Astrocyte of the spinal cord (primary cell): ENCODE data around the gene RDH11.

ENCODE experiments used
- DNase-seq: peaks from one replicate; pipeline ENCODE4 v3.0.0; 2011; ENCODE audit warnings: low read depth, low spot score
- H3K4me3 ChIP-seq: 2 replicates; pipeline ENCODE4 v1.5.1; 2011; ENCODE audit warnings: low read depth, mild to moderate bottlenecking, low read length, moderate library complexity
- in situ Hi-C: cut with HindIII; loops from 2 replicates; pipeline ENCODE4 v1.10.0; 2017; ENCODE audit warnings: low sequenced_read_pairs
- TF ChIP-seq, protein P1 (sequence below): IDR thresholded peaks from 2 replicates; pipeline ENCODE4 v1.5.1; 2012; ENCODE audit warnings: low read depth, mild to moderate bottlenecking, low read length, inconsistent platforms

The RDH11 gene

DNA sequence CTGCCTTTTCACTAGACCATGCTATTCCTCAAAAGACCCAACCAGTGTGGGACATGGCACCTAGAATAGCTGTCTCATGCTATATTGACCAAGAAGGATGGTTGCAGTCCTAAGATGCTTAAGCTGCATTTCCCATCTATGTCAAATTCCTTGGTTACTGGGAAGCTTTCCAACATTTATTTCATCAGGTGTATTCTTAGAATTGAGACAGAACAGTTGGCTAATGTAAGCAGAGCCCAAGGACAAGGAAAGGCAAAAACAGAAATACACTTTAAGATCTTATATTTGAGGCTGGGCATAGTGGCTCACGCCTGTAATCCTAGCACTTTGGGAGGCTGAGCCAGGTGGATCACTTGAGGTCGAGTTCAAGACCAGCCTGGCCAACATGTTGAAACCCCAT is 51.1 kb downstream of the RDH11 start:
- in situ Hi-C loops: no loop called here
- peak; percentile 5 for DNase-seq
- TF ChIP-seq, protein P1, sequence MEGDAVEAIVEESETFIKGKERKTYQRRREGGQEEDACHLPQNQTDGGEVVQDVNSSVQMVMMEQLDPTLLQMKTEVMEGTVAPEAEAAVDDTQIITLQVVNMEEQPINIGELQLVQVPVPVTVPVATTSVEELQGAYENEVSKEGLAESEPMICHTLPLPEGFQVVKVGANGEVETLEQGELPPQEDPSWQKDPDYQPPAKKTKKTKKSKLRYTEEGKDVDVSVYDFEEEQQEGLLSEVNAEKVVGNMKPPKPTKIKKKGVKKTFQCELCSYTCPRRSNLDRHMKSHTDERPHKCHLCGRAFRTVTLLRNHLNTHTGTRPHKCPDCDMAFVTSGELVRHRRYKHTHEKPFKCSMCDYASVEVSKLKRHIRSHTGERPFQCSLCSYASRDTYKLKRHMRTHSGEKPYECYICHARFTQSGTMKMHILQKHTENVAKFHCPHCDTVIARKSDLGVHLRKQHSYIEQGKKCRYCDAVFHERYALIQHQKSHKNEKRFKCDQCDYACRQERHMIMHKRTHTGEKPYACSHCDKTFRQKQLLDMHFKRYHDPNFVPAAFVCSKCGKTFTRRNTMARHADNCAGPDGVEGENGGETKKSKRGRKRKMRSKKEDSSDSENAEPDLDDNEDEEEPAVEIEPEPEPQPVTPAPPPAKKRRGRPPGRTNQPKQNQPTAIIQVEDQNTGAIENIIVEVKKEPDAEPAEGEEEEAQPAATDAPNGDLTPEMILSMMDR: no peak
- no peak overlapping the region for H3K4me3 ChIP-seq

DNA sequence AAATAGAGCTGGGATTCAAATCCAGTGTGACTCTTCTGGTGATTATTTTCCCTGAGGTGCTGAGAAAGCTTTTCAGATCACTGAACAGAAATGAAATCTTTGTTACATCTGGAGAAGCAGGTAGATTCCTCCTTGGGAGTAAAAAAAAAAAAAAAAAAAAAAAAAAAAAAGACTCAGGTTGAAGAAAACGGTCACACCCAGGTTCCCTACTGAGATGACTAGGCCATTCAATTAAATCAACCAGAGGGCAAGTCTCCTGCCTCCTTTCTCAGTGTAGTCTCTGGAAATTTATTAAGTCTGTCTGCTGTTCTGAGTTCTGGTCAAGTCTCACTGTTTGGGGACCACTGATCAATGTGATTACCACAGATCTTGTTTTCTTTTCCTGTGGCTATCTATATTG is 51.9 kb downstream of the RDH11 start:
- in situ Hi-C loops: no loop called here
- TF ChIP-seq, protein P1: no peak

DNA sequence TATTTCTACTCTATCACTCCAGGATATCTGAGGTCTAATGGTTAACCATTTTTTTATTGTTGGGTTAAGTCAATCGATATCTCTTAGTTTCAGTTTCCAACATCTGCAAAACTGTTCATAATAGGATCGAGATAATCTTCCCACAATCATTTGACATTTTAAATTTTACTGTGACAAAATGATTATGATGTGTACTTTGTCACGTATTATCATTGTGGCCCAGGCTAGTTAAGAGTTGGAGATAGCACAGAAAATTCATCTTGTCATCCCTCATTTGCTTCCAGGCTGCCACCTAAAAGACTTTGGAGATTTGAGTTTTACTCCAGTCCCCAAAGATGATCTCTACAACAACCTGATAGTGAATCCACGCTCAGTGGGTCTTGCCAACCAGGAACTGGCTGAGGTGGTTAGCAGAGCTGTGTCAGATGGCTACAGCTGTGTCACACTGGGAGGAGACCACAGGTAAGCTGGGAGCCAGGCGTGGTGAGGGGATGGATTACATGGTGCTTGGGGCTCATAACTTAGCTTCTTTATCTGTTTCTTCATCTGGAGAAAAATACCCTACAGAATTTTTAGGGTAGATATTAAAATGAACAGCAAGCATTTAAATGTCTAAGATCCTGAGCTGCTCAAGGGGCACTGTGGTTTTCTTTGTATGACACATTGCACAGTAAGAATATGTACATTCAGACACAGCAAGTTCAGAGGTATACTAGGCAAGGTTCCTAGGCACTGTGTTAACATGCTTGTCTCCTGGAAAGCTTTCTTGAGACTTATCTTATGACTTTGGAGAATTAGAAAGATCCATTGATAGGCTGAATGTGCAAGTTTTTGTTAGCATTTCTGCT is 53.4 kb downstream of the RDH11 start:
- in situ Hi-C loops: no loop called here
- H3K4me3 ChIP-seq: no peak overlapping the region
- TF ChIP-seq, protein P1: no peak
- DNase-seq: no peak

More for the DNA sequence above, 51.9 kb downstream of the RDH11 start:
- DNase-seq: no peak
- no peak overlapping the region for H3K4me3 ChIP-seq

DNA sequence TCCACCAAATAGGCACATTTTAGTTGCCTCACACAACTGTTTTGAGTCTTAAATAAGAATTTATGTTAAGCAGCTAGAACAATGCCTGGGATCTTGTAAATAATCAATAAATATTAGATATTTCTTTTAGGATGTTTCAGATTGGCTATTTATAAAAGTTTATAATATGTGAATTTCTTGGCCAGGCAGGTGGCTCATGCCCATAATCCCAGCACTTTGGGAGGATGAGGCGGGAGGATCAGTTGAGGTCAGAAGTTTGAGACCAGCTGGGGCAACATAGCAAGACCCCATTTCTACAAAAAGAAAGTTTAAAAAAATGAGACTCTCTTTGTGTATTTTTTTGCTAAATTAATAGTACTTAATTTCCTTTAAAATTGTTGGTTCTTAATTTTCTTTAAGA is 54.1 kb downstream of the RDH11 start:
- in situ Hi-C loops: no loop called here
- DNase-seq: no peak
- TF ChIP-seq, protein P1: no peak
- H3K4me3 ChIP-seq: no peak overlapping the region

DNA sequence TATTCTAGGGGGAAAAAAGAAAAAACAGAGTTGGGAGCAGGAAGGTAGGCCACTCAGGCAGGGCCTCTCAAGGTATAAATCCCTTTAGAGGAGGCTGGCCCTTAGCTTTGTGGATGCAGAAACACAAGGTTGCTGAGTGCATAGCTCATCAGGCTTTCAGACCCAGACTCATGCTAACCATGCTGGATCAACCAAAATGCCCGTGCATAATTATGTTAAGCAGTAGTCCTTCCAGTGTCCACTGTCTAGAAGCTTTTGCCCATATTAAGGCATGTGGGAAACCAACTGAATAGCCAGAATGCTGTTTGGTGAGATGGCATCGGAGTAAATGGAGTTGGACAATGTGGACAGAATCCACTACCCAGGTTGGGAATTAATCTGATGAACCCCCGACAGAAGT is 56.9 kb downstream of the RDH11 start:
- DNase-seq: no peak
- no peak overlapping the region for H3K4me3 ChIP-seq
- in situ Hi-C loops: no loop called here
- TF ChIP-seq, protein P1: no peak

GRCh38 chr14:67636361-67636919 is 59.1 kb downstream of the RDH11 start:
- TF ChIP-seq, protein P1: no peak
- no peak overlapping the region for H3K4me3 ChIP-seq
- peak; percentile 17 for DNase-seq
- in situ Hi-C loops: no loop called here
